Mononuclear cell (primary cell): ENCODE measurements around the gene F5. TPM values are rescaled to one million over a fixed set of nuclear protein-coding genes. Genes with fewer than 3 reads are reported as not detected.

Experiments
- H3K27me3 ChIP-seq: 2 replicates; pipeline ENCODE4 v1.6.0; 2011; ENCODE audit warnings: low read length, control low read depth; ENCODE audit not compliant: insufficient read depth
- H3K4me1 ChIP-seq: 2 replicates; pipeline ENCODE4 v1.5.1; 2011; ENCODE audit warnings: mild to moderate bottlenecking, low read length, control low read depth; ENCODE audit not compliant: insufficient read depth
- H3K4me3 ChIP-seq: 2 replicates; pipeline ENCODE4 v1.5.1; 2011; ENCODE audit warnings: mild to moderate bottlenecking, low read length, moderate library complexity
- H3K9me3 ChIP-seq: 2 replicates; pipeline ENCODE4 v1.5.1; 2011; ENCODE audit warnings: low read depth, mild to moderate bottlenecking, control low read depth, low read length
- total RNA-seq: library from RNA; depleted of rRNA; stranded (reverse); fragments of >200 nt; gene quantifications from one replicate; pipeline ENCODE4 v1.2.3, GENCODE V29; 2012

The F5 gene
- total RNA-seq = 13.9 TPM

GRCh38 chr1:169586395-169587255 is at the start of gene F5:
TSS of gene F5 (minus strand) at chr1:169586481. CDS start at chr1:169586386, 95 bp downstream.
- Histone ChIP-seq H3K9me3 (no peaks in the 10 kb centered on the region), H3K4me3 (peak within 1 kb of the TSS; percentile 41), H3K27me3 (no peaks in the 10 kb centered on the region), H3K4me1 (peaks cover 23% of the 10 kb centered on the region)

- Histone ChIP-seq H3K27me3 (no peaks in the 10 kb centered on the region), H3K4me3 (no peak overlapping the region), H3K9me3 (peaks cover 35% of the 10 kb centered on the region), H3K4me1 (peaks cover 2% of the 10 kb centered on the region)
Measured at GRCh38 chr1:169634877-169635276, 48.6 kb upstream of the F5 start.

GRCh38 chr1:169634145-169634544 is 47.9 kb upstream of the F5 start:
- peaks cover 35% of the 10 kb centered on the region for H3K9me3 ChIP-seq
- H3K4me1 ChIP-seq = peaks cover 3% of the 10 kb centered on the region
- no peak overlapping the region for H3K4me3 ChIP-seq
- no peaks in the 10 kb centered on the region for H3K27me3 ChIP-seq

- Histone ChIP-seq H3K9me3 (peaks cover 31% of the 10 kb centered on the region), H3K27me3 (no peaks in the 10 kb centered on the region), H3K4me3 (no peak overlapping the region), H3K4me1 (peaks cover 16% of the 10 kb centered on the region)
Measured at GRCh38 chr1:169631249-169631648, 45.0 kb upstream of the F5 start.

GRCh38 chr1:169630006-169630405 is 43.7 kb upstream of the F5 start, which contains the start of gene SELP:
TSS of gene SELP (minus strand) at chr1:169630124. CDS start at chr1:169630074, 50 bp downstream.
- peaks cover 23% of the 10 kb centered on the region for H3K4me1 ChIP-seq
- H3K9me3 ChIP-seq = peaks cover 18% of the 10 kb centered on the region
- no peak within 1 kb of the TSS for H3K4me3 ChIP-seq
- no peaks in the 10 kb centered on the region for H3K27me3 ChIP-seq

GRCh38 chr1:169624912-169625311 is 38.6 kb upstream of the F5 start:
- Histone ChIP-seq H3K27me3 (no peaks in the 10 kb centered on the region), H3K9me3 (no peaks in the 10 kb centered on the region), H3K4me3 (no peak overlapping the region), H3K4me1 (peaks cover 40% of the 10 kb centered on the region)

- Histone ChIP-seq H3K9me3 (no peaks in the 10 kb centered on the region), H3K4me3 (no peak overlapping the region), H3K27me3 (no peaks in the 10 kb centered on the region), H3K4me1 (peaks cover 38% of the 10 kb centered on the region)
Measured at GRCh38 chr1:169624122-169624521, 37.8 kb upstream of the F5 start.

- Histone ChIP-seq H3K9me3 (no peaks in the 10 kb centered on the region), H3K4me1 (peaks cover 34% of the 10 kb centered on the region), H3K27me3 (no peaks in the 10 kb centered on the region), H3K4me3 (no peak overlapping the region)
Measured at GRCh38 chr1:169623132-169623926, 37.0 kb upstream of the F5 start.

GRCh38 chr1:169620565-169620964 is 34.3 kb upstream of the F5 start:
- Histone ChIP-seq H3K27me3 (no peaks in the 10 kb centered on the region), H3K4me1 (peaks cover 22% of the 10 kb centered on the region), H3K4me3 (no peak overlapping the region), H3K9me3 (no peaks in the 10 kb centered on the region)

- Histone ChIP-seq H3K9me3 (no peaks in the 10 kb centered on the region), H3K4me1 (peaks cover 10% of the 10 kb centered on the region), H3K27me3 (no peaks in the 10 kb centered on the region), H3K4me3 (no peak overlapping the region)
Measured at GRCh38 chr1:169618367-169618766, 32.1 kb upstream of the F5 start.

- H3K4me3 ChIP-seq = no peak overlapping the region
- peaks cover 32% of the 10 kb centered on the region for H3K4me1 ChIP-seq
- no peaks in the 10 kb centered on the region for H3K27me3 ChIP-seq
- H3K9me3 ChIP-seq = no peaks in the 10 kb centered on the region
Measured at GRCh38 chr1:169615803-169616202, 29.5 kb upstream of the F5 start.

GRCh38 chr1:169610858-169611257 is 24.6 kb upstream of the F5 start:
- no peaks in the 10 kb centered on the region for H3K27me3 ChIP-seq
- peaks cover 73% of the 10 kb centered on the region for H3K4me1 ChIP-seq
- no peak overlapping the region for H3K4me3 ChIP-seq
- no peaks in the 10 kb centered on the region for H3K9me3 ChIP-seq

- Histone ChIP-seq H3K9me3 (no peaks in the 10 kb centered on the region), H3K27me3 (no peaks in the 10 kb centered on the region), H3K4me1 (peaks cover 81% of the 10 kb centered on the region), H3K4me3 (no peak overlapping the region)
Measured at GRCh38 chr1:169610108-169610507, 23.8 kb upstream of the F5 start.

- Histone ChIP-seq H3K9me3 (no peaks in the 10 kb centered on the region), H3K4me3 (no peak overlapping the region), H3K27me3 (no peaks in the 10 kb centered on the region), H3K4me1 (peaks cover 90% of the 10 kb centered on the region)
Measured at GRCh38 chr1:169608226-169608625, 21.9 kb upstream of the F5 start.

GRCh38 chr1:169604781-169605560 is 18.7 kb upstream of the F5 start:
- Histone ChIP-seq H3K4me1 (peaks cover 79% of the 10 kb centered on the region), H3K4me3 (no peak overlapping the region), H3K9me3 (no peaks in the 10 kb centered on the region), H3K27me3 (no peaks in the 10 kb centered on the region)
